A549 (cell line): ENCODE results near the gene TXNIP. TPM values are rescaled to one million over a fixed set of nuclear protein-coding genes. Genes with fewer than 3 reads are reported as not detected.
A peak's percentile ranks its signal among the peaks of the same experiment; 100 is the strongest.

Experiments used
- ATAC-seq, 2 experiments: fragments of 200-7000 bp in 1 of 2; fragments of >200 bp in 1 of 2; cut with Nextera tagmentation in 1 of 2; cut with Tn5 transposase in 1 of 2; 3 replicates each; pipeline versions ENCODE4 v1.8.0 to v1.9.1; 2018 to 2020; ENCODE audit warnings: mild to moderate bottlenecking in 1 of 2, moderate library complexity in 1 of 2
- CTCF ChIA-PET: fragments of 300-600 bp; sonication (Branson Sonifier 250); formaldehyde crosslinking; extraction: SDS; loops from one replicate; lab custom pipeline; 2021; ENCODE audit warnings: antibody characterized with exemption, inconsistent platforms; lab: Yijun Ruan, JAX
- POLR2A ChIA-PET: fragments of 350-600 bp; formaldehyde crosslinking; extraction: SDS; loops from one replicate; lab custom pipeline; 2021; ENCODE audit warnings: antibody characterized with exemption, inconsistent platforms; lab: Yijun Ruan, JAX
- DNase-seq, 2 experiments: peaks; one replicate each; pipeline versions ENCODE4 v3.0.0 to v3.0.0-alpha.2; 2011 to 2016; ENCODE audit warnings: low read depth in 1 of 2, low spot score in 1 of 2
- FAIRE-seq: peaks from 2 replicates; lab custom pipeline; 2011; peaks lifted over from hg19 to GRCh38; lab: Jason Lieb, UNC
- H3K27ac ChIP-seq, 2 experiments: fragments of >200 bp; sonication (Bioruptor Twin); formaldehyde crosslinking; 3 replicates each; pipeline ENCODE4 v1.5.1; 2016 to 2017
- H3K4me1 ChIP-seq: fragments of >200 bp; sonication (Bioruptor Twin); formaldehyde crosslinking; 3 replicates; pipeline ENCODE4 v1.6.1; 2016
- H3K4me2 ChIP-seq: fragments of >200 bp; sonication (Bioruptor Twin); formaldehyde crosslinking; 3 replicates; pipeline ENCODE4 v1.6.1; 2016
- H3K4me3 ChIP-seq: fragments of >200 bp; sonication (Bioruptor Twin); formaldehyde crosslinking; 3 replicates; pipeline ENCODE4 v1.5.1; 2016
- H3K9me3 ChIP-seq: fragments of >200 bp; sonication (Bioruptor Twin); formaldehyde crosslinking; 3 replicates; pipeline ENCODE4 v1.6.1; 2016
- BHLHE40 ChIP-seq: IDR thresholded peaks from 2 replicates; pipeline ENCODE4 v1.6.1; 2012; ENCODE audit warnings: low read depth, low read length, inconsistent platforms
- CEBPB ChIP-seq, 2 experiments: fragments of >200 bp in 1 of 2; sonication (Bioruptor Twin) in 1 of 2; formaldehyde crosslinking in 1 of 2; IDR thresholded peaks; 2 replicates each; pipeline ENCODE4 v1.6.1; 2012 to 2016
- CHD4 ChIP-seq: fragments of 200-600 bp; sonication (generic); IDR thresholded peaks from 2 replicates; pipeline ENCODE4 v1.6.1; 2016; ENCODE audit warnings: antibody characterized with exemption, mild to moderate bottlenecking, borderline replicate concordance
- EHMT2 ChIP-seq: fragments of 200-600 bp; sonication (generic); IDR thresholded peaks from 2 replicates; pipeline ENCODE4 v1.6.1; 2016; ENCODE audit warnings: antibody characterized with exemption, low read depth, mild to moderate bottlenecking, moderate library complexity
- GATA3 ChIP-seq: IDR thresholded peaks from 2 replicates; pipeline ENCODE4 v1.6.1; 2012; ENCODE audit warnings: borderline replicate concordance
- HDAC2 ChIP-seq: fragments of 200-600 bp; sonication (generic); IDR thresholded peaks from 2 replicates; pipeline ENCODE4 v1.6.1; 2016
- HEYL ChIP-seq: fragments of 250-450 bp; sonication (Bioruptor Pico); IDR thresholded peaks from 2 replicates; pipeline ENCODE4 v1.8.0; 2021; ENCODE audit warnings: mild to moderate bottlenecking, moderate library complexity
- HOXA7 ChIP-seq: fragments of 250-450 bp; sonication (Bioruptor Pico); IDR thresholded peaks from 2 replicates; pipeline ENCODE4 v1.5.0; 2020; ENCODE audit warnings: mild to moderate bottlenecking, moderate library complexity
- HOXB5 ChIP-seq: fragments of 250-450 bp; sonication (Bioruptor Pico); IDR thresholded peaks from 2 replicates; pipeline ENCODE4 v1.5.0; 2020; ENCODE audit warnings: mild to moderate bottlenecking, moderate library complexity
- JUN ChIP-seq, 2 experiments: fragments of >200 bp; sonication (Bioruptor Twin); formaldehyde crosslinking; IDR thresholded peaks; 2 replicates in 1 of 2; 3 replicates in 1 of 2; pipeline ENCODE4 v1.6.1; 2016 to 2017
- MAFK ChIP-seq: fragments of 450-650 bp; IDR thresholded peaks from 2 replicates; pipeline ENCODE4 v1.6.1; 2014; ENCODE audit not compliant: partially characterized antibody
- NFE2L2 ChIP-seq: fragments of 150-350 bp; conservative IDR thresholded peaks from 2 replicates; pipeline ENCODE4 v1.6.1; 2014; ENCODE audit warnings: low read length
- NR3C1 ChIP-seq: fragments of >200 bp; sonication (Bioruptor Twin); formaldehyde crosslinking; IDR thresholded peaks from 3 replicates; pipeline ENCODE4 v1.6.1; 2017
- POLR2A ChIP-seq: IDR thresholded peaks from 2 replicates; pipeline ENCODE4 v1.6.1; 2012; ENCODE audit warnings: mild to moderate bottlenecking, low read length
- RAD21 ChIP-seq, 2 experiments: fragments of >200 bp in 1 of 2; sonication (Bioruptor Twin) in 1 of 2; formaldehyde crosslinking in 1 of 2; IDR thresholded peaks in 1 of 2; conservative IDR thresholded peaks in 1 of 2; 2 replicates in 1 of 2; 3 replicates in 1 of 2; pipeline ENCODE4 v1.6.1; 2012 to 2018; ENCODE audit warnings: inconsistent platforms in 1 of 2
- RARB ChIP-seq: fragments of 250-450 bp; sonication (Bioruptor Pico); IDR thresholded peaks from 2 replicates; pipeline ENCODE4 v1.8.0; 2021; ENCODE audit warnings: mild to moderate bottlenecking, moderate library complexity
- RCOR1 ChIP-seq: fragments of 150-350 bp; IDR thresholded peaks from 2 replicates; pipeline ENCODE4 v1.6.1; 2014; ENCODE audit warnings: antibody characterized with exemption, low read length, low read depth
- TFCP2L1 ChIP-seq: fragments of 250-450 bp; sonication (Bioruptor Pico); IDR thresholded peaks from 2 replicates; pipeline ENCODE4 v1.5.0; 2021; ENCODE audit warnings: mild to moderate bottlenecking
- TP53 ChIP-seq: fragments of 250-450 bp; sonication (Bioruptor Pico); IDR thresholded peaks from 2 replicates; pipeline ENCODE4 v1.5.0; 2021; ENCODE audit warnings: mild to moderate bottlenecking, moderate library complexity
- ZC3H11A ChIP-seq: fragments of 450-650 bp; IDR thresholded peaks from 2 replicates; pipeline ENCODE4 v1.6.1; 2014; ENCODE audit warnings: antibody characterized with exemption, mild to moderate bottlenecking
- ZFP36 ChIP-seq: fragments of 450-650 bp; IDR thresholded peaks from 2 replicates; pipeline ENCODE4 v1.6.1; 2014; ENCODE audit warnings: borderline replicate concordance; ENCODE audit not compliant: partially characterized antibody
- ZNF302 ChIP-seq: fragments of 250-450 bp; sonication (Bioruptor Pico); IDR thresholded peaks from 2 replicates; pipeline ENCODE4 v1.9.0; 2021; ENCODE audit warnings: inconsistent platforms, mild to moderate bottlenecking, moderate library complexity
- ZSCAN20 ChIP-seq: fragments of 250-450 bp; sonication (Bioruptor Pico); IDR thresholded peaks from 2 replicates; pipeline ENCODE4 v1.8.0; 2022; ENCODE audit warnings: mild to moderate bottlenecking, moderate library complexity
- WGBS: methylation state at CpG from one replicate; pipeline ENCODE4 v1.1.6; 2017; ENCODE audit errors: missing lambda C conversion rate; 5-methylcytosine and 5-hydroxymethylcytosine counted together
- polyA plus RNA-seq, 4 experiments: library from polyadenylated mRNA; depleted of rRNA in 3 of 4; stranded (reverse); fragments of >200 nt; fragmentation: RNase III in 1 of 4; extraction: RNeasy Plus Mini Kit Qiagen cat#74134 plus additional on column Dnase treatment in 1 of 4; gene quantifications; 2 replicates in 3 of 4; 3 replicates in 1 of 4; pipeline ENCODE4 v1.2.3, GENCODE V29; 2011 to 2017
- TF ChIP-seq, protein P1 (sequence below): fragments of 150-350 bp; IDR thresholded peaks from 2 replicates; pipeline ENCODE4 v1.6.1; 2014; ENCODE audit warnings: low read depth, mild to moderate bottlenecking, low read length
- TF ChIP-seq, protein P2 (sequence below): IDR thresholded peaks from 2 replicates; pipeline ENCODE4 v1.6.1; 2012; ENCODE audit warnings: low read depth, borderline replicate concordance

TXNIP gene
- polyA plus RNA-seq, 2 of the 4 experiments (the other 2 are of a cell fraction) = 3.1 TPM; not detected in 1

- Histone ChIP-seq H3K4me3 (no peak overlapping the region), H3K27ac (no peak overlapping the region), H3K9me3 (no peaks in the 10 kb centered on the region), H3K4me2 (peak overlapping the region; percentile 95; the same call in 2 of the 3 replicates), H3K4me1 (peaks cover 26% of the 10 kb centered on the region)
- no peak for DNase-seq
- ChIA-PET POLR2A (interaction anchor here (1.4 kb wide), 1 partner anchor 28 kb away, joined by 10 read pairs; the partner anchor contains the start of gene RBM8A), CTCF (interaction anchor here (0.5 to 4.1 kb wide), 6 partner anchors 11 to 97 kb away, joined by 3 to 17 read pairs (median 6); partner anchors contain the start of genes ITGA10 and PIAS3)
- no peak for ATAC-seq
- FAIRE-seq = no peak
- TF ChIP-seq CEBPB (IDR thresholded peaks at IDR 0.05) (no peak), CHD4 (no peak), POLR2A (no peak), NR3C1 (no peak), ZFP36 (no peak), EHMT2 (no peak), HDAC2 (no peak), RCOR1 (no peak), RARB (no peak), NFE2L2 (no peak), HOXA7 (CRISPR knock-in tag) (no peak)
- TF ChIP-seq, protein P1, sequence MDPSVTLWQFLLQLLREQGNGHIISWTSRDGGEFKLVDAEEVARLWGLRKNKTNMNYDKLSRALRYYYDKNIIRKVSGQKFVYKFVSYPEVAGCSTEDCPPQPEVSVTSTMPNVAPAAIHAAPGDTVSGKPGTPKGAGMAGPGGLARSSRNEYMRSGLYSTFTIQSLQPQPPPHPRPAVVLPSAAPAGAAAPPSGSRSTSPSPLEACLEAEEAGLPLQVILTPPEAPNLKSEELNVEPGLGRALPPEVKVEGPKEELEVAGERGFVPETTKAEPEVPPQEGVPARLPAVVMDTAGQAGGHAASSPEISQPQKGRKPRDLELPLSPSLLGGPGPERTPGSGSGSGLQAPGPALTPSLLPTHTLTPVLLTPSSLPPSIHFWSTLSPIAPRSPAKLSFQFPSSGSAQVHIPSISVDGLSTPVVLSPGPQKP = no peak
- TF ChIP-seq, protein P2, sequence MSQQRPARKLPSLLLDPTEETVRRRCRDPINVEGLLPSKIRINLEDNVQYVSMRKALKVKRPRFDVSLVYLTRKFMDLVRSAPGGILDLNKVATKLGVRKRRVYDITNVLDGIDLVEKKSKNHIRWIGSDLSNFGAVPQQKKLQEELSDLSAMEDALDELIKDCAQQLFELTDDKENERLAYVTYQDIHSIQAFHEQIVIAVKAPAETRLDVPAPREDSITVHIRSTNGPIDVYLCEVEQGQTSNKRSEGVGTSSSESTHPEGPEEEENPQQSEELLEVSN = no peak
- 68% methylated on average over 2 of the region's 2 CpGs for WGBS
Measured at GRCh38 chr1:145955436-145955835, 40.9 kb downstream of the TXNIP start.

DNA sequence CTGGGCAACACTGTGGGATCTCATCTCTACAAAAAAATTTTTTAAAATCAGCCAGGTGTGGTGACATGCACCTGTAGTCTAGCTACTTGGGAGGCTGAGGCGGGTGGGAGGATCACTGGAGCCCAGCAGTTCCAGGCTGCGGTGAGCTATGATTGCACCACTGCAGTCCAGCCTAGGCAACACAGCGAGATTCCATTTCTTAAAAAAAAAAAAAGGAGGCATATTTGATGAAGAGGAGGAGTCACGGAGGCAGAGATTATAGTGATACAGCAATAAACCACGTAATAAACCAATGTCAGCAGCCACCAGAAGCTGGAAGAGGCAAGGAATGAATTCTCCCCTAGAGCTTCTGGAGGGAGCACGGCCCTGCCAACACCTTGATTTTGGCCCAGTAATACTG lies 42.5 kb downstream of the TXNIP start:
- POLR2A ChIA-PET = interaction anchor here (1.4 kb wide), 1 partner anchor 26 kb away, joined by 10 read pairs; the partner anchor contains the start of gene RBM8A
- CTCF ChIA-PET = interaction anchor here (0.5 to 2.9 kb wide), 8 partner anchors 9 to 108 kb away, joined by 3 to 11 read pairs (median 4); partner anchors contain the start of genes NUDT17 and PIAS3
- Histone ChIP-seq H3K4me2 (no peak overlapping the region), H3K4me3 (no peak overlapping the region), H3K9me3 (no peaks in the 10 kb centered on the region), H3K27ac (no peak overlapping the region), H3K4me1 (peaks cover 21% of the 10 kb centered on the region)
- FAIRE-seq (no peak), ATAC-seq (no peak), DNase-seq (no peak)
- TF ChIP-seq ZC3H11A (no peak), ZSCAN20 (CRISPR knock-in tag) (no peak), HOXB5 (CRISPR knock-in tag) (no peak), TP53 (no peak), HEYL (CRISPR knock-in tag) (no peak), ZFP36 (no peak), BHLHE40 (no peak), GATA3 (no peak), TFCP2L1 (no peak), NFE2L2 (no peak), EHMT2 (no peak), RAD21 (conservative IDR thresholded peaks at IDR 0.05 in 1 of 2, IDR thresholded peaks at IDR 0.05 in 1 of 2) (no peak), CHD4 (no peak), RCOR1 (no peak), JUN (IDR thresholded peaks at IDR 0.05) (no peak), ZNF302 (no peak), MAFK (no peak)
- TF ChIP-seq, protein P2 = no peak
- WGBS = 84% methylated on average over 6 of the region's 6 CpGs
